Heart left ventricle (tissue), 16 donors: ENCODE results near the gene MYL11. TPM values are rescaled to one million over a fixed set of nuclear protein-coding genes. Genes with fewer than 3 reads are reported as not detected.

Experiments
- ATAC-seq, 4 donors: fragments of 200-7000 bp; cut with Tn5 transposase; one replicate each; pipeline ENCODE4 v1.9.1; 2020 to 2022; ENCODE audit warnings: moderate library complexity in 4 of 4, mild to moderate bottlenecking in 3 of 4, moderate number of reproducible peaks in 1 of 4
- DNase-seq, 5 donors: peaks; one replicate each; pipeline ENCODE4 v3.0.0-alpha.2; 2020
- H3K27ac ChIP-seq, 12 donors: fragments of 200-600 bp; sonication (generic) in 4 of 12; one replicate each; pipeline versions ENCODE4 v1.5.0 to v1.8.0; 2016 to 2022; ENCODE audit warnings: mild to moderate bottlenecking in 2 of 12
- H3K27me3 ChIP-seq, 9 donors: fragments of 200-600 bp; sonication (generic) in 2 of 9; one replicate each; pipeline versions ENCODE4 v1.5.1 to v1.8.0; 2016 to 2022; ENCODE audit warnings: mild to moderate bottlenecking in 3 of 9
- H3K36me3 ChIP-seq, 9 donors: fragments of 200-600 bp; sonication (generic) in 2 of 9; one replicate each; pipeline versions ENCODE4 v1.5.0 to v1.8.0; 2018 to 2022; ENCODE audit warnings: mild to moderate bottlenecking in 2 of 9
- H3K4me1 ChIP-seq, 12 donors: fragments of 200-600 bp; sonication (generic) in 4 of 12; one replicate each; pipeline versions ENCODE4 v1.5.0 to v1.8.0; 2016 to 2022; ENCODE audit warnings: mild to moderate bottlenecking in 3 of 12
- H3K4me3 ChIP-seq, 12 donors: fragments of 200-600 bp; sonication (generic) in 4 of 12; one replicate each; pipeline versions ENCODE4 v1.5.0 to v1.8.0; 2017 to 2022; ENCODE audit warnings: mild to moderate bottlenecking in 9 of 12, moderate library complexity in 4 of 12
- H3K9me3 ChIP-seq, 12 donors: fragments of 200-600 bp; sonication (generic) in 4 of 12; one replicate each; pipeline versions ENCODE4 v1.5.0 to v1.8.0; 2016 to 2022; ENCODE audit warnings: mild to moderate bottlenecking in 1 of 12
- POLR2A ChIP-seq, 2 donors: fragments of 450-650 bp; IDR thresholded peaks; one replicate each; pipeline ENCODE4 v1.6.1; 2017; ENCODE audit warnings: antibody characterized with exemption in 2 of 2, mild to moderate bottlenecking in 2 of 2, moderate library complexity in 2 of 2
- WGBS, 4 donors: extraction: QIAGEN DNeasy Blood & Tissue Kit in 2 of 4; methylation state at CpG; one replicate each; pipeline versions ENCODE4 v1.1.5 to v1.1.7; 2013 to 2018; 5-methylcytosine and 5-hydroxymethylcytosine counted together
- intact Hi-C, 10 donors: fragments of 100-400 bp; cut with DNase I; formaldehyde crosslinking; loops; one replicate each; pipeline versions ENCODE4 v1.11.1 to v1.14.2; 2022
- polyA plus RNA-seq, 2 donors: library from polyadenylated mRNA; stranded (reverse); fragments of 200-250 nt; gene quantifications; one replicate each; pipeline ENCODE4 v1.2.3, GENCODE V29; 2013
- total RNA-seq, 9 donors: library from RNA; depleted of rRNA in 2 of 9; stranded (reverse); fragments of >200 nt in 2 of 9; fragmentation: NEBNext Ultra II Directional in 3 of 9; extraction: Animal tissue kit (Norgen Biotek cat#: 25700) in 3 of 9; gene quantifications; one replicate each; pipeline versions ENCODE4 v1.1.0 to v1.2.4, GENCODE V29; 2016 to 2023
- TF ChIP-seq, protein P1 (sequence below), 12 donors: fragments of 200-600 bp; sonication (generic) in 4 of 12; IDR thresholded peaks; one replicate each; pipeline versions ENCODE4 v1.5.0 to v1.8.0; 2018 to 2022; ENCODE audit warnings: antibody characterized with exemption in 12 of 12, mild to moderate bottlenecking in 5 of 12
- donor health status: ischemic (EF 13 %, LVEDD 7.1; RV severe dilation, severe dysfunction).
- donor health status: healthy with polysubstance abuse.
- donor health status: DM: no; HTN: yes; CAD: no.
- donor health status: DM: no; HTN: no; CAD: no.
- donor health status: ischemic (EF 25% LVEDD 6.9; RV normal size, moderate dysfunction).
- donor health status: ischemic (EF 25% LVEDD 5.7; RV mildly dilated, moderate dysfunction).
- donor health status: healthy.
- donor health status: DM: yes; HTN: yes; CAD: no.
- donor health status: ischemic (EF 35%, LVEDD 5.7; RV mildly dilated, moderate dysfunction).
- donor health status: nonischemic (EF 11% LVEDD 7.7; RV severe dilation, severe dysfunction).
- donor health status: DM: yes; HTN: yes; CAD: no.
- donor health status: PGD.
- donor health status: ischemic (EF 29% LVEDD 5.4; RV normal size, mild dysfunction).
- donor health status: nonischemic (EF 23%, LVEDD 6.1; RV moderate dilation, normal function).

MYL11 gene
- total and polyA plus RNA-seq, 11 donors, result not detected

GRCh38 chr16:30371248-30371816 is 3.3 kb upstream of the MYL11 start:
- H3K27ac ChIP-seq, result peak overlapping the region; percentile 64 to 95 (median 88)
- peak overlapping the region; percentile 6 to 60 (median 52) for H3K4me3 ChIP-seq
- peaks cover 0 to 42% (median 28%) of the 10 kb centered on the region in 12 donors for H3K4me1 ChIP-seq

GRCh38 chr16:30372038-30372712 is 2.4 kb upstream of the MYL11 start:
- TF ChIP-seq, protein P1, sequence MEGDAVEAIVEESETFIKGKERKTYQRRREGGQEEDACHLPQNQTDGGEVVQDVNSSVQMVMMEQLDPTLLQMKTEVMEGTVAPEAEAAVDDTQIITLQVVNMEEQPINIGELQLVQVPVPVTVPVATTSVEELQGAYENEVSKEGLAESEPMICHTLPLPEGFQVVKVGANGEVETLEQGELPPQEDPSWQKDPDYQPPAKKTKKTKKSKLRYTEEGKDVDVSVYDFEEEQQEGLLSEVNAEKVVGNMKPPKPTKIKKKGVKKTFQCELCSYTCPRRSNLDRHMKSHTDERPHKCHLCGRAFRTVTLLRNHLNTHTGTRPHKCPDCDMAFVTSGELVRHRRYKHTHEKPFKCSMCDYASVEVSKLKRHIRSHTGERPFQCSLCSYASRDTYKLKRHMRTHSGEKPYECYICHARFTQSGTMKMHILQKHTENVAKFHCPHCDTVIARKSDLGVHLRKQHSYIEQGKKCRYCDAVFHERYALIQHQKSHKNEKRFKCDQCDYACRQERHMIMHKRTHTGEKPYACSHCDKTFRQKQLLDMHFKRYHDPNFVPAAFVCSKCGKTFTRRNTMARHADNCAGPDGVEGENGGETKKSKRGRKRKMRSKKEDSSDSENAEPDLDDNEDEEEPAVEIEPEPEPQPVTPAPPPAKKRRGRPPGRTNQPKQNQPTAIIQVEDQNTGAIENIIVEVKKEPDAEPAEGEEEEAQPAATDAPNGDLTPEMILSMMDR (IDR thresholded peaks at IDR 0.05), result no peak
- no peak for TF ChIP-seq POLR2A (IDR thresholded peaks at IDR 0.05)
- DNase-seq (peak in 2 of 5 donors; percentile 30 to 32), ATAC-seq (no peak)
- Histone ChIP-seq H3K27ac (peak overlapping the region in 8 of 12 donors; percentile 57 to 95 (median 88)), H3K36me3 (peaks cover 0 to under 1% (median 0%) of the 10 kb centered on the region in 9 donors), H3K27me3 (no peaks in the 10 kb centered on the region), H3K9me3 (no peaks in the 10 kb centered on the region), H3K4me1 (peaks cover 0 to 41% (median 26%) of the 10 kb centered on the region in 12 donors), H3K4me3 (no peak overlapping the region)
- WGBS, 4 donors, result 72 to 76% (median 74%) methylated on average over 6 of the region's 6 CpGs
- intact Hi-C loops, result no loop called here

More at GRCh38 chr16:30371248-30371816, 3.3 kb upstream of the MYL11 start:
- H3K9me3 ChIP-seq, result no peaks in the 10 kb centered on the region
- H3K27me3 ChIP-seq, result no peaks in the 10 kb centered on the region
- ATAC-seq (no peak), DNase-seq (no peak)
- 18 to 23% (median 21%) methylated on average over 11 of the region's 11 CpGs for WGBS, 4 donors
- H3K36me3 ChIP-seq, result peaks cover 0 to 9% (median 2%) of the 10 kb centered on the region in 9 donors
- intact Hi-C loops, result loop anchor here in 1 of 10 donors (2.0 kb wide), 1 partner anchor 17 kb away; the partner anchor contains the start of gene CD2BP2
- TF ChIP-seq, protein P1 (IDR thresholded peaks at IDR 0.05), result peak in 4 of 12 donors; percentile 1 to 2 (median 2)
- no peak for TF ChIP-seq POLR2A (IDR thresholded peaks at IDR 0.05)

DNA sequence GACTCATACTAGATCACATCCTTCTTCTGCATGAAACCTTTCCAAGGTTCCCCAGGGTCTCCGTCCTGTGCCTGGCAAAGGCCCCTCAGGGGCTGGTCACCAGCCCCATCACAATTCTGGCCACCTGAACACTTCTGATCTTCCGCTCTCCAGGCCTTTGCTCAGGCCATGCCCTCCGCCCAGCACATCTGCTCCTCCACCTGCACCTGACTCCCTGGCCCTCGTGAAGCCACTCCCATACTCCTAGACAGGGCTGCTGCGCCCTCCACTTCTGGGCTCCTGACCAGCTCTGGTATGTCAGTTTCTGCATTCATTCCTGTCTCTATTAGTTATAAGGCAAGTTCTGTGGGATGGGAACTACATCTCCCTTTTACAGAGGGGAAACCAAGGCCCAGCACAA is 1.9 kb upstream of the MYL11 start:
- Histone ChIP-seq H3K36me3 (no peaks in the 10 kb centered on the region), H3K9me3 (no peaks in the 10 kb centered on the region), H3K4me1 (peaks cover 0 to 40% (median 24%) of the 10 kb centered on the region in 12 donors), H3K4me3 (no peak overlapping the region), H3K27me3 (no peaks in the 10 kb centered on the region), H3K27ac (peak overlapping the region in 3 of 12 donors; percentile 85 to 89 (median 88))
- intact Hi-C loops, result no loop called here
- 90 to 92% (median 91%) methylated on average over 5 of the region's 5 CpGs for WGBS, 4 donors
- no peak for DNase-seq
- TF ChIP-seq, protein P1 (IDR thresholded peaks at IDR 0.05), result no peak
- no peak for TF ChIP-seq POLR2A (IDR thresholded peaks at IDR 0.05)
- ATAC-seq, result no peak

DNA sequence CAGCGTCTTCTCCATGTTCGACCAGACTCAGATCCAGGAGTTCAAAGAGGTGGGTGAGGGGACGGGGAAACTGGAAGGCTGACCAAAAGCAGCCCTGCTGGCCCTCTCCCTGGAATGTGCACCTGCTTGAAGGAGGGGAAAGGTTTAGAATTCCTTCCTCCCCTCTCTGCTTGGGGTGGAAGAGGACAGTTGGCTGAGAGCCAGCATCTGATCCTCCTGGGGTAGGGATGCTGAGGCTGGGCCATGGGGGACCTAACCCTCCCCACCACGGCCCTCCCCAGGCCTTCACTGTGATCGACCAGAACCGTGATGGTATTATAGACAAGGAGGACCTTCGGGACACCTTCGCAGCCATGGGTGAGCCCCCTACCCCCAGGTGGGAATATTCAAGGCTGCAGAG is 1.3 kb downstream of the MYL11 start:
- Histone ChIP-seq H3K27ac (peak overlapping the region in 1 of 12 donors; percentile 99), H3K36me3 (no peaks in the 10 kb centered on the region), H3K4me1 (peaks cover 0 to 37% (median 22%) of the 10 kb centered on the region in 12 donors), H3K4me3 (no peak overlapping the region), H3K9me3 (no peaks in the 10 kb centered on the region), H3K27me3 (no peaks in the 10 kb centered on the region)
- intact Hi-C loops, result no loop called here
- ATAC-seq (no peak), DNase-seq (peak in 1 of 5 donors; percentile 24)
- TF ChIP-seq, protein P1 (IDR thresholded peaks at IDR 0.05), result no peak
- TF ChIP-seq POLR2A (IDR thresholded peaks at IDR 0.05), result no peak
- WGBS, 4 donors, result 88 to 91% (median 90%) methylated on average over 8 of the region's 8 CpGs
